Fibroblast of upper back skin (primary cell): ENCODE measurements around the gene ZNF112.
"Not testable (repeated sequence)": the region's sequence is repeated elsewhere in the genome, so short reads cannot be mapped to it uniquely, and the experiment has no call there.

Experiments
- DNase-seq: peaks from one replicate; pipeline ENCODE4 v3.0.0-alpha.2; 2013

Gene ZNF112

DNA sequence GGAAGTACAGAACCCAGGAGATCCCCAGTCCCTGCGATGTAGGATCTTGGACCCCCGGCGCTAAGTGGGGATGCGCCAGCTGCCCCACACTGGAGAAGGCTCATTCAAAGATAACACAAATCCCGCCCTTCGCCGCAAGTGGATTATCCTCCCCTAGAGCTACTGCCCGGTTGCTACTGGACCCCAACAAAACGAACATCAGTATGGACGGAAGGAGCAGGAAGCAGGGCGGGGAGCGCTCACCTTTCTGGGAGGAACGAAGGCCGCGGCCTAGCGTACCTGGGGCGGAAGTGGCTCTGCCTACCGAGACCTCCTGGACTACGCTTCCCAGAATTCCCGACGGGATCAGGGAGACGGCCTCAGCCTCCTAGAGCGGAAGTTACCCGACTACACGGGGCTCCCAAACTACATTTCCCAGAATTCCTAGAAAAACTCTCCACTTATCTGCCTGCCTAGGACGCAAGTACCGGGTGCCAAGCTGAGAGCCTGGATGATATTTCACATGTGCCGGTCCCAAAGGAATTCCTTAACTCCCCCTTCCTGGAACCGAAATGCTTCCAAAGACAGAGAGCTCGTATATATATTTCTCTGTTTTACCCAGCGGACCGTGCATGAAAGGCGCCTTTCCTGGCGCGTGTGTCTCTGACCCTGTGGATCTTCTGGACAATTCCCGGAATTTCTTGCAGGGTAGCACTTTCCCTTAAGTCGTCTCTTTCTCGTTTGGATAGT is at the start of gene ZNF112:
Gene ZNF112, minus strand, starts transcription at position 298 of the 729 bp plus-strand sequence. CDS start 16,141 bp downstream, outside the sequence.
- DNase-seq = peak; percentile 95

DNA sequence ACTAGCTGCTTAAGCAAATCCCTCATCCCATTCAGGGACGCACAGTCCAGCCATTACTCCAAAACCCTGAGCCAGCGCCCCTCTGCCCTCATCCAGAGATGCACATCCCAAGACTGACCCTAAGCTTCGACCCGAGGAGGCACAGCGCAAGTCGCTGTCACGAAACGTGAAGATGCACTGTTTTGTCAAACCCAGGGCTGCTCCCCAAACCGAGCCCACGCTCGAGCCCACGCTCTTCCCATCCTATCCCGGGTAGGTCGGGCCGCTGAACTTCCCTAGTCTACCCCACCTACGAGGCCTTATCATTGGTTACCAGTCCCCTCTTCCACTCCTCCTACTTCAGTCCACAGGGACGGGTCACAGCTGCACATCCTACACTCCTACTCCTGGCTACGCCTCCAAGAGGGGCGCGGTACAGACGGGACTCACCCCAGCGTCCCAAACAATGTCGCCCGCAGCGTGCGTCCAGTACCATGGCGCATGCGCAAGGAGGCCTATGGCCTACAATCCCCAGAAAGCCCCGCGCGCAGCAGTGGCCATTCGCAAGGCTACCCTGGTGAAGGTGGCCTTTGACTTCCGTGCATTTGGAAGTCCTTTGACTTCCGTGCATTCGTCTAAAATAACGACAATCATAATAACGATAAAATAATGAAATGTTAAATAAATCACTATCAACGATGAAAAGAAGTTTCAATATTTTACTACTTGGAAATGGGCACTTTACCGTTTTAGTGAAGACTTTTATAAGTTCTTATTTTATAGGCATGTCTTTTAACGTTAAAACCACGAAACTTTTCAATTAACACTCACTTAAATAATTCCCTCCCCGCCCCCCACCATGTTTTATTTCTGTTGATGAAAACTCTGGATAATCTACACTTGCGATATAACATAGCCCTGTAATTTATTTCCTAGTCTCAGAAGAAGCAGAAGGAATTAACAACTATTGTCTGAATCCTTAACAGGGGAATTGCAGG is 44.9 kb upstream of the ZNF112 start, which contains the start of gene ZNF285:
Gene ZNF285, minus strand, starts transcription at position 470 of the 977 bp plus-strand sequence. CDS start 4,395 bp downstream, outside the sequence.
- DNase-seq = peak; percentile 97

GRCh38 chr19:44389268-44389667 is 32.8 kb upstream of the ZNF112 start:
- DNase-seq = not testable (repeated sequence)

DNA sequence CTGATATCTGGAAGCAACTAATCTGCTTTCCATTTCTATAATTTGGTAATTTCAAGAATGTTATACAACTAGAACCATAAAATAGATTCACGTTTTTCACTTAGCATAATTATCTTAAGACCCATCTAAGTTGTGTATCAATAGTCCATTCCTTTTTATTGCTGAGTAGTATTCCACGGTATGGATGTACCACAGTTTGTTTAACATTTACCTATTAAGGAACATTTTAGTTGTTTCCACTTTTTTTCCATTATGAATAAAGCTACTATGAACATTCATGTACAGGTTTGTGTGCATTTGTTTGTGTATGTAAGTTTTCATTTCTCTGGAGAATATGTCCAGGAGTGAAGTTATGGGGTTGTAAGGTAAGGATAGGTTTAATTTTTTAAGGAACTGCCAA is 18.3 kb upstream of the ZNF112 start:
- no peak for DNase-seq

- no peak for DNase-seq
These were observed 15.5 kb upstream of the ZNF112 start for GRCh38 chr19:44371815-44372480.

- DNase-seq = no peak
These were observed 10.5 kb upstream of the ZNF112 start for GRCh38 chr19:44367024-44367423.

GRCh38 chr19:44346556-44346955 is 9.9 kb downstream of the ZNF112 start:
- no peak for DNase-seq

GRCh38 chr19:44345959-44346358 is 10.5 kb downstream of the ZNF112 start:
- DNase-seq = no peak

DNA sequence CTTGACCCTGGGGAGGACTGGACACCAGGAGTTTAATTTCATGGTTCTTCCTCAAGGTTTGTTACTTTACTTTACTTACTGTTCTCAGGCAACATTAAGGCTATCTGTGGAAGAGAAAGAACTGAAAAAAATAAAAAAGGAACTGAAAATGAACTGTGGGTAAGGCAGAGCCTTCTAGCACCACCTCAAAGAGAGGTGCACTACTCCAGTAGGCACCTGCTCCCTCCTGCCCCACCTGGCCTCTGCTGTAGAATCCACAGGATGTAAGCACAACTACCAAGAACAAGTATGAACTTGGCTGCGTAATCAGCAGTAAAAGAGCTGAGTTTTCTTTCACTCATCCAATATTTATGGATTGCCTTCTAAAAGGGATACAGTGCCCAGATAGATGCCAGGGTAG is 12.2 kb downstream of the ZNF112 start:
- no peak for DNase-seq

GRCh38 chr19:44341794-44342193 is 14.7 kb downstream of the ZNF112 start:
- DNase-seq = no peak

GRCh38 chr19:44334639-44335038 is 21.8 kb downstream of the ZNF112 start:
- not testable (repeated sequence) for DNase-seq

GRCh38 chr19:44332145-44332544 is 24.3 kb downstream of the ZNF112 start:
- DNase-seq = no peak

- DNase-seq = no peak
These were observed 40.6 kb downstream of the ZNF112 start for GRCh38 chr19:44315883-44316282.

- no peak for DNase-seq
These were observed 43.2 kb downstream of the ZNF112 start for GRCh38 chr19:44313231-44313630.

DNA sequence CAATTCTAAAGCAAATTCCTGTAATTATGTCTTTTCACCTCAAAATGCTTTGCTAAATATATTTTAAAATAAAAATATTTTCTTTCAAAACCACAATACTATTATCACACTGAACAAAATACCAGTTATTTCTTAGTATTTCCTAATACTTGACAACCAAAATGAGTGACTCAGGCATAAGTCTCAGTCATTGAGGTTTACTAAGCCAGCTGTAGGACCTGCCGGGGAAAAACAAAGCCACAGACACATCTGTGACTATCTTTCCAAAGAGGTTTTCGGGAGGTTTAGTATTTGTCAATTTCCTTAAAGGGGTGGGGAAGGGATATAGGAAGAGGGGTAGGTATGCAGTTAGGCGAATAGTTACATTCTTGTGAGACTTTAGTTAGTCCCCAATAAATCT is 48.5 kb downstream of the ZNF112 start:
- peak; percentile 2 for DNase-seq

DNA sequence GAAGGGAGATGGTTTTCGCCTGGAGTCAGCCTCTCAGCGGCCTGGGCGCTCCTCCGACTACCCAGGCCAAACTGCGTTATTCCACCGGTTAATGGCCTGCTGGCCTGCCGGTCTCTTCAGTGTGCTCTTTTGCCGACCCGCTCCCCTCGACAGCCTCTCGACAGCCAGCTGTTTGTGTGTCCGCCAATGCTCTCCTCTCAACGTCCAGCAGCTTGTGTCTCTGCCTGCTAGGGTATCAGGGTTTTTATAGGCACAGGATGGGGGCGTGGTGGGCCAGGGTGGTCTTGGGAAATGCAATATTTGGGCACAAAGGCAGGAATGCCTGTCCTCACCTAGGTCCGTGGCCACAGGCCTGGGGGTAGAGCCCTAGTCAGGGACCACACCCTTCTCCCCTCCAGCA is 50.2 kb downstream of the ZNF112 start:
- DNase-seq = no peak

GRCh38 chr19:44305457-44305856 is 51.0 kb downstream of the ZNF112 start:
- no peak for DNase-seq

DNA sequence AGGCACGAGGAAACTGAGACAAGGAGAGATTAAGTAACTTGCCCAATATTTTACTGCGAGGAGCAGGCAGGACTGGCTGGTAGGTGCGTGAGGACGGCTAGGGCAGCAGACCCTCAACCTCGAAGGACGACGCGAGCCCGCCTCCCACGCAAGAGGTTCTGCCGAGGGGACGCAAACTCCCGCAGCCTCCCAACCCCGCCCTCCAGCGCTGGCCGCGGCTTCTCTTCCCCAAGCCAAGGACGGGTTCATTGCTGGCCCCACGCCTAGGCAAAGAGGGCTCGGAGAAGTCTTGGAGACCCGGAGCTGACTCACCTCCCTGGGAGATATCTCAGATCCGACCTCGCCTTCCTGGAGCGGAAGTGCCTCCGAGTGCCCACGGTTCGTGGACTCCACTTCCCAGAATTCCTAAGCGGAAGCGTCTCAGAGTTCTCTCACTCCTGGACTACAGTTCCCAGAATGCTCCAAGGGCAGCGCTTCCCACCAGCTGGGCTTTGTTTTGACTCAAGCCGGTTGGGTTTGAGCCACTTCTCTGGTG is 51.8 kb downstream of the ZNF112 start, which contains the start of gene ZNF235:
Gene ZNF235, minus strand, starts transcription at position 367 of the 535 bp plus-strand sequence. CDS start 1,621 bp downstream, outside the sequence.
- DNase-seq = peak; percentile 99

DNA sequence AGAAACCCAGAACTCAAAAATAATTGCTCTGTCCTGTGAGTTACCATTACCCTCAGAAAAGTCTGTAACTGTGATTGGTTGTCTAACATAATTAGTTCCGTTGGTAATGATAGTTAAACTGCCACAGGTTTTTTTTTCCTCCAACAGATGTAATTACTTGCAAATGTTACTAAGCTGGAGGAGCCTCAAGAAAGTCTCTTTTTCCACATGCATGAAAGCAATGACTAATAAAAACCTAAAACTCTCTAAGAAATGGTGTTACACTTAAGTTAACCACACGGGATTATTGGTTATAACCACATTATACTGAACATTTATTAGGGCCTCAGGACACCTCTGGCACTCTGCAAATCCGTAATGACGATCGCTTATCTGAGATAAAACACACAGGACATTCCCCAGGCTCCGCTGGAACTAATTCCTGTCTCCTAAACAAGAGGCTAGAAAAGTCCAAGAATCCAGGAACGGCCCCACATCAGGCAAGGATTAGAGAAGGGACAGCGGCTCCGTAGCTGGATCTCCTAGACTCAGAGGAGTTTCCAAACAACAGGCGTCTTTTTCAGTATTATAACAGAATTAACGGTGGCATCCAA is 52.4 kb downstream of the ZNF112 start:
- DNase-seq = peak; percentile 24

DNA sequence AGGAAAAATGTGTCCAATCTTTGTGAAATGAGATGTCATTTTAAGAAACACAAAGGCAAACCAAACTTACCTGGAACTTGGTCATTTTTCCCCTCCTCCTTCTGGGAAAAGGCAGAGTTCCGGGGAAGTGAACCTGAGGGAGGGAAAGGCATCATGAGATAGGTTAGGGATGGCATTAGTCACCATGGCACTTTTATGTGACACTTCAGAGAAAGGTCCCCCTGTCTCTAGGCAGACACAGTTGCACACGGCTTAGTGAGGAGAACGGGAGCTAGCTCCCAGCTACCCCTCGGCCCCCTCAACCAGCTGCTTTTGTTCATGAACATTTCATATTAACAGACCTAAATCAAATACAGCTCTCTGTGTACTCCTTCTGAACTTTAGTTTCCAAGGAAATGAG is 53.2 kb downstream of the ZNF112 start:
- no peak for DNase-seq

DNA sequence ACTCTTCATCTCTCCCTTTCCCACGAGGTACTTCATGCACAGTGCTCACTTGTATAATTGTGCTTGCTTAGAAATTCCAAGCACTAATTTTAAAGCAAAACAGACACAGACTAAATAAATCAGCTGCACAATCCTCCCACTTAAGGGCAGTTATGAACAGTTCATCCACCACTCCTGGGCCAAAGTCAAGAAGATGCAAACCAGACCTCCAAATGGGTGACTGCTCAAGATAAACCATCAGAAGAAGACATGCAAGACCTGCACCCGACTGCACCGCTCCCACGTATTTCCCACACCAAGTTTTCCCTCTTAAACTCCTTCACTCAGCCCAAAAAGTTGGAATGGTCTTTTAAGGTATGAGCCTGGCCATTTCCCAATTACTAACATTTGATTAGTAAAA is 71.5 kb downstream of the ZNF112 start:
- DNase-seq = no peak

- no peak for DNase-seq
These were observed 73.6 kb downstream of the ZNF112 start for GRCh38 chr19:44282846-44283245.
